AG09319 (cell line): Measurements from ENCODE around the gene XYLT1.

Source experiments
- DNase-seq: peaks from one replicate; pipeline ENCODE4 v3.0.0-alpha.2; 2010; ENCODE audit warnings: low read depth; ENCODE audit errors: extremely low read depth
- TF ChIP-seq, protein P1 (sequence below): IDR thresholded peaks from 2 replicates; pipeline ENCODE4 v1.5.1; 2011; ENCODE audit warnings: low read depth, mild to moderate bottlenecking, inconsistent platforms, low read length, moderate library complexity

Gene XYLT1

DNA sequence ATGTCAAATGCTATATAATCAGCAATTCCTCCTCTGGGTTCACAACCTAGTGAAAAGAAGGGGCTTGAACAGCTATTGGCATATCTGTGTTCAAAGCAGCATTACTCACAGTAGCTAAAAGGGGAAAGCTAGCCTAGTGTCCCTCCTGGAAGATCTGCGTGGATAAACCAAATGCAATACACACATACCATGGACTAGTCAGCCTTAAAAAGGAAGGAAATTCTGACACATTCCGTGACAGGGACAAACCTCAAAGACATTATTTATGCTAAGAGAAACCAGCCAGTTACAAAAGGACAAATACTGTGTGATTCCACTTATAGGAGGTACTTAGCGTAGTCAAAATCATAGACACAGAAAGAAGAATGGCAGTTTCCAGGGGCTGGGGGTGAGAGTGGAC lies 90.1 kb downstream of the XYLT1 start:
- no peak for DNase-seq
- TF ChIP-seq, protein P1, sequence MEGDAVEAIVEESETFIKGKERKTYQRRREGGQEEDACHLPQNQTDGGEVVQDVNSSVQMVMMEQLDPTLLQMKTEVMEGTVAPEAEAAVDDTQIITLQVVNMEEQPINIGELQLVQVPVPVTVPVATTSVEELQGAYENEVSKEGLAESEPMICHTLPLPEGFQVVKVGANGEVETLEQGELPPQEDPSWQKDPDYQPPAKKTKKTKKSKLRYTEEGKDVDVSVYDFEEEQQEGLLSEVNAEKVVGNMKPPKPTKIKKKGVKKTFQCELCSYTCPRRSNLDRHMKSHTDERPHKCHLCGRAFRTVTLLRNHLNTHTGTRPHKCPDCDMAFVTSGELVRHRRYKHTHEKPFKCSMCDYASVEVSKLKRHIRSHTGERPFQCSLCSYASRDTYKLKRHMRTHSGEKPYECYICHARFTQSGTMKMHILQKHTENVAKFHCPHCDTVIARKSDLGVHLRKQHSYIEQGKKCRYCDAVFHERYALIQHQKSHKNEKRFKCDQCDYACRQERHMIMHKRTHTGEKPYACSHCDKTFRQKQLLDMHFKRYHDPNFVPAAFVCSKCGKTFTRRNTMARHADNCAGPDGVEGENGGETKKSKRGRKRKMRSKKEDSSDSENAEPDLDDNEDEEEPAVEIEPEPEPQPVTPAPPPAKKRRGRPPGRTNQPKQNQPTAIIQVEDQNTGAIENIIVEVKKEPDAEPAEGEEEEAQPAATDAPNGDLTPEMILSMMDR: no peak

DNA sequence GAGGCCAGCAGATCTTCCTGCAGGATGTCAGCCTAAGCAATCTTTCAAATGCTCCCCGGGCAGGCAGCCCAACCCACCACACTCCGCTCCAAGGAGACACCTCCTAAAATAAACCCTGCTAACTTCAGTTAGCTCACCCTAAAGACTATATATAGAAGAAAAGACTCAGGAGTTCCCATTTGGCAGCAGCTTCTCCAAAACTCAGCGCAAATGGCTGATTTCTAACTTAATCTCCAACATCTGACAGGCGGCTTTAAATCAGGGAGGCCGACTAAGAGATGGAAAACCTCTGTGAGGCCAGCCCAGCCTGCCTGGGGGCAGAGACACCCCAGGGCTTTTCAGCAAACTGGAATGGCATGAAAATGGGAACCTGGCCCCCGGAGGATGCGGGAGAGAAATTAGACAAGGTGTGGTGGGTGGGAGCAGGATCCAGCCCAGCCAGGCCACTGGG lies 91.6 kb downstream of the XYLT1 start:
- no peak for DNase-seq
- TF ChIP-seq, protein P1: no peak

DNA sequence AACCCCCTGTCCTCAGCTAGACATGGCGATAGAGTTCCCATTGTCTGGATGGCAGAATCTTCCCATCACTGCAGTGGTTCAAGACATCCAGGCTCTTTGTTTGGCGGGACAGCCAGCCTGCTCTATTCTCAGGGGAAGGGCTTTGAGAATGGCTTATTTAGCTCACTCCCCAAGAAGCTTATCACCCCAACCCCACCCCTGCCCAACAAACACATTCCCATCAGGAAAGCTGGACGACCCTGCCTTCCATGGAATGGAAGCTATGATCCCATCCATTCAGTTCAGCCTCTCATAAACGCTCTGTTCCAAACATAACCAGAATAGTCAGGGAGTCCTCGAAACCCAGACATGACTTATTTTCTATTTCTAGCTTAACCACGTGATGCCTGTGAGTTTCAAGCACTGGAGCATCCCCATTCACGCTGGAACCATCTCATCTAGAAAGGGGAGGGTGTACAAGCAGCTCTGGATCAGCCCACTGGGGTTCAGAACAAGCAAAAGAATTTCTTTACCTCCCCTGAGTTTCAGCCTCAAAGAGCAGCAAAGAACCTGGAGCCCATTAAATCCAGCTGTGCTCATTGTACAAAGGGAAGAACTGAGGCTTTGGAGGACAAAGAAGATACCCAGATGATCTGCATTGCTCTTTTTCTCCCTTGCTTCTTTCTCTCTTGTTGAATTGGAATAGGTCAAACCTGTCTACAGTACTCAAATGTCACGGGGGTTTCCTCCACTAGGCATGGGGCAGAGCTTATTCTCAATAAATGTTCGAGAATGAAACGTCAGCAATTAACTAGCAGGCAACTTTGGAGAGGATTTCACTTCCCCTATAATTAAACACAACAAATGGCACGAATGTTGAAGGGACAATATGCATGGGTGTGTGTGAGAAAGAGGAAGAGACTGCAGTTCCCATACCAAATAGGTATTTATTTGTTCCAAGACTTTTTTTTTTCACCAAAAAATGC lies 93.1 kb downstream of the XYLT1 start:
- DNase-seq: no peak
- TF ChIP-seq, protein P1: no peak

DNA sequence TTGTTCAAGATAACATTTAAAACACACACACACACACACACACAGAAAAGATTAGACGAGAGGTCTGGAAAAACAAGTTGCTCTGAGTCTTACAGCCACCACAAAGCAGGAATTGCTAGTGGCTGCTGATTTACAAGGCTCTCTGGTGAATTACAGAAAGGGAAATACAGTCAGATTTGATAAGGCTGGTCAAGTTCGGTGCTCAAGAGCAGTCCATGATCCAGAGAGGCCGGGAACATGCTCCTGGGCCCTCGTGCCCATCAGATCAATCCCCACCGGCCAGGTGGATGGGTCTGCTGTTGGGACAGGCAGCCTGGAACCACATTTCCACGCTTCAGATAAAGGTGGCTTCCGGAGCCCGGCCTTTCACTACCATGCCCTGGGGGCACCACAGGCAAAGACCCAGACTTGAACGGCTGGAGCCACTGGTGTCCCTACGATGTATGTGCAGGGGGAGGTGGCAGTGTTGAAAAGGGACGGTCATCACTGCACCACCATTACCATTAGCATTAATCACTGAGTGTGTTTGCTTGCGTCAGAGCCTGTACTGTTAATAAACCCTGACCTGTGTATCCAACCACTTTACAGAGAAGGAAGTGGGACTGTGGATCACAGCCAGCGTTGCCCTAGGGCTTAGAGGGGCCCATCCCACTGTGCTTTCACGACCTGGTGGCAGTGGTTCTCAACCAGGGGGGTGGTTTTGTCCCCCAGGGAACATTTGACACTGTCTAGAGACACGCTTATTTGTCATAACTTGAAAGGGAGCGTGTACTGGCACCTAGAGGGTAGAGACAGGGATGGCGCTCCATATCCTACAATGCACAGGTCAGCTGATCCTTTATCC lies 95.1 kb downstream of the XYLT1 start:
- DNase-seq: no peak

DNA sequence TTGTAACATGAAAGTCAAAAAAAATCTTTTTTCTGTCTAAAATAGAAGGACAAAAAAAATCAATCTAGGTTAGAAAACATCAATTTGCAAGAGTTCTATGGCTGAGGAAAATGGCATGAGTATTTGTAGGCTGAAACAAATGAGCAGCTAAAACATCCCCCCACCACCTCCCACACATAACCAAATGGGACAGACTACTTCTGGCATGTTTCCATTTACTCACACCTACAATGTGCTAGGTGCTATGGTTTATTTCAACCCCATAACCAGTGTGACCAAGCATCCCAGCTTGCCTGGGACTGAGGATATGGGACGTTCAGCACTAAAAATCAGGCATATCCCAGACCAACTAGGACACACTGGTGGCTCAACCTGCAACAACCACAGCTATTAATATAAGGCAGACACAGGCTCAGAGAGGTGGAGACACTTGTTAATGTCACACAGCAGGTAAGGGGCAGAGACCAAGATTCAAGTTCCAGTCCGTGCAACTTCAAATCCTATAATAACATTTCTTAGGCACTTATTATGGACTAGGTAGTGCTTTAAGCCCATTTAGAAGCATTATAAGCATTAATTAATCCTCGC lies 96.0 kb downstream of the XYLT1 start:
- DNase-seq: no peak
- TF ChIP-seq, protein P1: no peak

More for the DNA sequence above, 95.1 kb downstream of the XYLT1 start:
- TF ChIP-seq, protein P1: no peak

DNA sequence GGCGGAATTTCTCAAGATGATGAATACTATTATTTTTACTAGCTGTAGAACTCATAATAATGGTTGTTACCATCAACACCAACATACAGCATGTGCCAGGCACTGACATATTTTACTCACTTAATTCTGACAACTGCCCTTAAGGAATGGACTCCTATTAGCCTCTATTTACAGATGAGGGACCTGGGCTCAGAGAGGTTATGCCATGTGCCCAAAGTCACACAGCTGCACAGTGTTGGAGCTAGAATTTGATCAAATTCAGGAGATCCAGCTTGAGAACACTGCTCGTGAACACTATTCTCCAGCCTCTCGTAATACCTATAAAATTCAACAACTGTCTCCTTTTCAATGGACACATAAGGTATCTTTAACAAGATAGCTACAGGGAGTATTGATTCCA lies 97.2 kb downstream of the XYLT1 start:
- TF ChIP-seq, protein P1: no peak
- no peak for DNase-seq
